DMS 273 treated with DMSO at 0.1 percent for 48 hours (cell line): ENCODE measurements around the gene PFKFB3.
"Not testable (repeated sequence)": the region's sequence is repeated elsewhere in the genome, so short reads cannot be mapped to it uniquely, and the experiment has no call there.

ENCODE experiments used
- DNase-seq: peaks from one replicate; lab custom pipeline; 2025; lab: John Stamatoyannopoulos, UW

PFKFB3 gene

GRCh38 chr10:6272126-6272525 lies 69.4 kb downstream of the PFKFB3 start:
- DNase-seq: no peak

- no peak for DNase-seq
Measured at GRCh38 chr10:6273351-6273750, 70.6 kb downstream of the PFKFB3 start.

DNA sequence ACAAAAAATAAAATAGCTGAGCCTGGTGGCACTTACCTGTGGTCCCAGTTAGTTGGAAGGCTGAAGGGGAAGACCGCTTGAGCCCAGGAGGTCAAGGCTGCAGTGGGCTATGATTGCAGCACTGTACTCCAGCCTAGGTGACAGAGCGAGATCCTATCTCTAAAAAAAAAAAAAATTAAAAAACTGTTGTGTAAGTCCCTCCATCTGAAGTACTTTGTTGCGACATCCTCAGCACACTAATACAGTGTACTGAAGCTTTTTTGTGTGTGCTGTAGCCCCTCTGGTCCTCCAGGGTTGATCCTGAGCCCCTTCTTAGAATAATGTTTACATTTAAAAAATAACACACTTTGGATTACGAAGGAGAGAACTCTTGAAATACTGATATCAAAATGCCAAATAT lies 71.3 kb downstream of the PFKFB3 start:
- no peak for DNase-seq

- DNase-seq: no peak
Measured at GRCh38 chr10:6274484-6274883, 71.8 kb downstream of the PFKFB3 start.

DNA sequence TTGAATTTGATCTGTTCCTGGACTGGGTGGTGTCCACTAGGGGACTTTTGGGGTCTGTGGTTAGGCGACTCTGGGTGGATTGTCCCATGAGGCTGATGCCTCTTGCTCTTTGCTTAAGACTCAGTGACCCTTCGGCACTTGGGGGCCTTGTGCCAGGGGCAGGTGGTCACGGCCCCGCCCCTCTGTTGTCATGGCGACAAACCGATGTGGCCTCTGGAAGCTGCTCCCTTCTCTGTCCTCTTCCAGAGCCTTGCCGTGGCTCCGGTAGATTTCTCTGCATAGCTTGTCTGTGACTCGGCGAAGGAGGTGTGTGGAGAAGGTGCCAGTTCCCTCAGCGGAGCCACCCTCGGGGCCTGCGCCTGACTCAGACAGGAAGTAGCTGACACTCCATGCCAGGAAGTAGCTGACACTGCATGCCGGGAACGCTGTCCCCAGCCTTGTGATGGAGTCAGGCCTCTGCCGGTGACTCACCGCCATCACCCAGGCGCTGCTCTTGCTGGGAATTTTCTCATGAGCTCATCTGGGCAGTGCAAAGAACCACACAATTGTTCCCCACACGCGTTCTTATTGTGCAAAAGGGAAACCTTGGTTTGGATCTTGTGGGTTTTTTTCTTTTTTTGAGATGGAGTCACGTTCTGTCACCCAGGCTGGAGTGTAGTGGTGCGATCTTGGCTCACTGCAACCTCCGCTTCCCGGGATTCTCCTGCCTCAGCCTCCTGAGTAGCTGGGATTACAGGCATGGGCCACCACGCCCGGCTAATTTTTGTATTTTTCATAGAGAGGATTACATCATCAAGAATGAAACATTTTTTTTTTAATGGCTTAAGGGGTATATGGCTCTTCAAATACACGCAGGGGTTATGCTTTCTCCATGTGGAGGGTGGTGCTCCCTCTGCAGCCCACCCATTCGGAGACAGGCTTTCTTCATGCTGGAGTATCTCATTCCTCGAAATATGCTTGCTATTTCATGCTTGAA lies 72.6 kb downstream of the PFKFB3 start:
- no peak for DNase-seq

DNA sequence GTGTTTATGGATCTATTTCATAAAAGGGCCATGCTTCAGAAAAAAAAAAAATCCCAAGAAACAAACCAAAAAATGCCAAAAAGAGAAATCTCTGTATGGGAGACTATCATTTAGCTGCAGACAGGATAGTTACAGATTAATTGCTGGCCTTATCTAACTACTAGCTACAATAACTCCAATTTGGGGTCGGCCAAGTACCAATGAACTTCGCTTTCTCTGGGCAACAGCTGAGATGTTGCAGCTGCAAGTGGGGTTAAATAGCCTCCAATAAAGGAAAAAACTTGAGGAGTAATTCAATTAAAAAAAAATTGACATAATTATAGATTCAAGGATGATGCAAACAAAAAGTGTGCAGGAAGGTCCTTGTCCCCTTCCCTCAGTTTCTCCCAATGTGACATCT lies 73.6 kb downstream of the PFKFB3 start:
- DNase-seq: no peak

- DNase-seq: no peak
Measured at GRCh38 chr10:6278519-6279120, 75.9 kb downstream of the PFKFB3 start.

DNA sequence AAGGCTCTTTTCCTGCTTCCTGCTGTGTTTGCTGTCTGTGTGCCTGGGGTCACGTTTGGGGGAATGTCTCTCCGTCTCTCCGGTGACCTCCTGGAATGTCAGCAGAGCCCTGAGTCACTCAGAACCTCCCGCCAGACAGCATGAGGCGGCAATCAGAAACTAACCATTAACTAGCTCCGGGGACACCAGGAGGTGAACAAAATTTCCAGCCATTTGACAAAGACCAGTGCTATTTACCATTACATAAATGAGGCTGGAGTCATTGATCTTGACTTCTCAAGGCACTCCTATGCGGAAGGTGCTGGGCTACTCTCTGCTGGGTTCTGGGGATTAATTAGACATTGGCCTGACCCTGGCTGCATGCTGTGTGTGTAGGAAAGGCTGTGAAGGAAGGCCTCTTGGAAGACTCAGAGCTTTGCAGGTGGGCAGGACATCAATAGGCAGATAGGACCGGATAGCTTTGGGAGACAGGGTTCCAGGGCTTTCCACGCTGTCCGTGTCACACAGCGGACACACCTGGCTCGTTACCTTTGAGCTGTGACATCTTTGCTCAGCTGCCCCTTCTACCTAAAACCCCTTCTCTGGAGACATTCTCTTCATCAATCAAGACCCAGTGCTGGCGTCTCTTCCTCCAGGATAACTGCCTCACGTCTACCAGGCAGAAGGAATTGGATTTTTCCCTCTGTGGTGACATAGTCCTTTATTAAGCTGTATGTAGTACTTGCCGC lies 77.0 kb downstream of the PFKFB3 start:
- DNase-seq: no peak

DNA sequence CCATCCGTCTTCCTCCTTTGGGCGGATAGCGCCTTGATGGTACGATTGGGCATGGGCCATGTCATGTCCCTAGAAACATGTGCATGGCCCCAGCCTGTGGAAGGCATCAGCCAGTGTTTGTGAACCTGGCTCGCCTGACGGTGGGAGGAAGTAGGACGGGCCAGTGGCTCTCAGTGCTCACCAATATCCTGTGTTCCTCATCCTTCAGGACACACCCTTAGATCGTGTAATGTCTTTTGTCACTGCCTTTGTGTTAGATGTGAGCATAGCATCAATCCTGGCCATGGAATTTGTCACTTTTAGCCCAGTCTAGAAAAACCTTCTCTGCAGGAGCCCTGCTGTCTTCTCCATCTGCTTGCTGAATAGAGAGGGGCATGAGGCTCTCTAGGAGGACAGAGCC lies 77.6 kb downstream of the PFKFB3 start:
- DNase-seq: no peak

- no peak for DNase-seq
Measured at GRCh38 chr10:6282454-6282958, 79.8 kb downstream of the PFKFB3 start.

GRCh38 chr10:6283655-6284054 lies 80.9 kb downstream of the PFKFB3 start:
- DNase-seq: no peak

DNA sequence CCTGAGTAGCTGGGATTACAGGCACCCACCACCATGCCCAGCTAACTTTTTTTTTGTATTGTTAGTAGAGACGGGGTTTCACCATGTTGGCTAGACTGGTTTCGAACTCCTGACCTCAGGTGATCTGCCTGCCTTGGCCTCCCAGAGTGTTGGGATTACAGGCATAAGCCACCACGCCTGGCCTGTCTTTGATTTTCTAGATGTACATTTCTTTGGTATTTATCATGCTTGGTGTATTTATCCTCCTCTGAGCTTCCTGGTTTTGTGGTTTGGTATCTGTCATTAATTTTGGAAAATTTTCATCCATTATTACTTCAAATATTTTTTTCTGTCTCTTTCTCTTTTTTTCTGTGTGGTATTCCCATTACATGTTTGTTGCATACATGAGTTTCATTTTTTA lies 87.9 kb downstream of the PFKFB3 start:
- not testable (repeated sequence) for DNase-seq

- no peak for DNase-seq
Measured at GRCh38 chr10:6292741-6293151, 90.0 kb downstream of the PFKFB3 start.

GRCh38 chr10:6296425-6296824 lies 93.7 kb downstream of the PFKFB3 start:
- not testable (repeated sequence) for DNase-seq

DNA sequence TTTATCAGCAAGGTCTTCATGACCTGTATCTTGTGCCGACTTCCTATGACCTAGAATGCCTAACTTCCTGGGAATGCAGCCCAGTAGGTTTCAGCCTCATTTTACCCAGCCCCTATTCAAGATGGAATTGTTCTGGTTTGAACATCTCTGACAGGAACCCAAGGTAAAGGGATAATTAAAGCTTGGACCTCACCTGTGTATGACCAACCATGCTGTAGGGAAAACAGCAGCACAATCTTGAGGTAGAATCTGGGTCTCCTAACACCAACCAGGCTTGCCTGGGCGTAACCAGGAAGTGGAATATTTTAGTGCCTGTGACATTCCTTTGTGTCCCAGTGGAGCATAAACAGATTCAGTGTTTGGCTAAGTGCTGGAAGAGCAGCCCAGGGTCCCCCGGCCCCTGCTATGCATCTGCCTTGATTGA lies 94.1 kb downstream of the PFKFB3 start:
- no peak for DNase-seq

GRCh38 chr10:6297522-6297921 lies 94.8 kb downstream of the PFKFB3 start:
- no peak for DNase-seq

DNA sequence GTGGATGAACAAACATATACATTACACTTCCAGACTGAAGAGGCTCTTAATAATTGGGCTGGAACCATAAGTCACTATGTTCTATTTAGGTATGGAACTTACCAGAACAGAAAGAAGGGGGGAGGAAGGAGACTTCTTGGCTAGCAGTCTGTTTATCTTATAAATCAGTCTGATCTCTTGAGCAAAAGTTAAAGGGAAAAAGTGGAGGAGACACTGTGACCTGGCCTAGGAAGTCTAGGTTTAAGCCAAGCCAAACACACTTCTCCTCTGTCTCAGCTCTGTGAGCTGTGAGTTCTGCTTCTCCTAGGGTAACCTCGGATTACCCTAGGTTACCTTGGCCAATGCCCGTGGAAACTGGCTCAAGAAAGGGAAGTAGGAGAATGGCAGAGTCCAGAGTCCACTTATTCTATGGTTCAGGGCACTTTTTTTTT lies 95.2 kb downstream of the PFKFB3 start:
- no peak for DNase-seq

GRCh38 chr10:6298428-6298827 lies 95.7 kb downstream of the PFKFB3 start:
- DNase-seq: no peak

DNA sequence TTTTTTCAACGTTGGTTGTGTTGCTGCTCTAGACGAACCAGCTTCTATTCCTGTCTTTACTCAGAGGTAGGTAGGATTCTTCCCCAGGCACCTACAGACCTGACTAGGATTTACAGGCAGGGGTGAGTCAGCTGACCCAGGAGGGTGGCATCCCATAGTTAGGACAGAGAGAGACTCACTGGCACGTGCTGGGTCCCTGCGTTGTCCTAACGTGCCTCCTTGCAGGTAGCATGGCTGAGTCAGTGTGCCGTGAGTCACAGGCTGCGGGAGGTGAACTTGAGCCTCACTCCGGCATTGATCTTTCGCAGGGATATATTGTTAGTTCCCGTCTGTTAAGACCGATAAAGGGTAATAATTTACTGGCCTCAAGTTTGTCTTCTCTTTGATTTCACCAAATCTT lies 96.5 kb downstream of the PFKFB3 start:
- no peak for DNase-seq

- no peak for DNase-seq
Measured at GRCh38 chr10:6299743-6300105, 97.0 kb downstream of the PFKFB3 start.

DNA sequence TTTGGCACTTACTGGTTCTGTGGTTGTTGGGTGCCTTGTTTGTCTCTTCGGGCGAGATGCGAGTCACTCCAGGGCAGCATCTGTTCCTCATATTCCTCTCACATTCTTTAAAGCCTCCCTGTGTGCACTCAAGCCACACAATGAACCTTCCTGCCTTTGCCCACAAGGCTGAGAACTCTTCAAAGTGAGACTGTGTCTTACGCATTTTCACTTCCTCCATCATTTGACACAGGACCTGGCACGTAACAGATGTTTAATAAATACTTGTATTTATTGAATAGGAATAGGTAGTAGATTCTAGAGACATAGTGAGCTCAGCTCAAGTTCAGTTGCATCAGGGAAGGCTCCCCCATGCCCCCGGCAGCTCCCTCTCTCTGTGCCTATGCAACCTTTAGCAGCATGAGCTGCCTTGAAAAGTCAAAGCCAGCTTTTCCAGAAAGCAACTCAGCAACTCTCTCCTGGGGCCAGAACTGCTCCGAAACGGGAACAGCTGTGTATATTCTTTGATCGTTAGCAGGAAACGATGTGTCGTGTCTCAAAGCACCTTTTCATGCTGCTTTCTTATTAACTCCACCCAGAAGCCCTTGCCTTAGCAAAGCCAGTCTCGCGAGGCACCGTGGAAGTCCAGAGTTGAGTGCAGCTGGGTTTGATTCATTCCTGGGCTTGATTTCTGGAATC lies 97.5 kb downstream of the PFKFB3 start:
- no peak for DNase-seq
